GM12891 (cell line): ENCODE measurements around the gene GON4L.
"Not testable (repeated sequence)": the region's sequence is repeated elsewhere in the genome, so short reads cannot be mapped to it uniquely, and the experiment has no call there.

ENCODE experiments used
- DNase-seq: peaks from one replicate; pipeline ENCODE4 v3.0.0; 2011; ENCODE audit warnings: low spot score; ENCODE audit not compliant: insufficient read length
- FAIRE-seq: peaks from 2 replicates; lab custom pipeline; 2011; peaks lifted over from hg19 to GRCh38; lab: Jason Lieb, UNC
- PAX5 ChIP-seq: IDR thresholded peaks from 2 replicates; pipeline ENCODE4 v1.6.1; 2011; ENCODE audit warnings: low read length, moderate library complexity, mild to moderate bottlenecking; ENCODE audit not compliant: insufficient read depth, severe bottlenecking
- POLR2A ChIP-seq: IDR thresholded peaks from 2 replicates; pipeline ENCODE4 v1.6.1; 2011; ENCODE audit warnings: low read depth, low read length, control low read depth
- POLR2AphosphoS5 ChIP-seq: IDR thresholded peaks from 2 replicates; pipeline ENCODE4 v1.6.1; 2011; ENCODE audit warnings: low read depth, low read length, control low read depth
- POU2F2 ChIP-seq: IDR thresholded peaks from 2 replicates; pipeline ENCODE4 v1.6.1; 2011; ENCODE audit warnings: low read depth, mild to moderate bottlenecking, control low read depth, low read length, moderate library complexity
- SPI1 ChIP-seq: IDR thresholded peaks from 2 replicates; pipeline ENCODE4 v1.6.1; 2011; ENCODE audit warnings: low read depth, low read length, control low read depth
- TAF1 ChIP-seq: IDR thresholded peaks from 2 replicates; pipeline ENCODE4 v1.6.1; 2011; ENCODE audit warnings: low read depth, low read length, control low read depth

Gene GON4L

DNA sequence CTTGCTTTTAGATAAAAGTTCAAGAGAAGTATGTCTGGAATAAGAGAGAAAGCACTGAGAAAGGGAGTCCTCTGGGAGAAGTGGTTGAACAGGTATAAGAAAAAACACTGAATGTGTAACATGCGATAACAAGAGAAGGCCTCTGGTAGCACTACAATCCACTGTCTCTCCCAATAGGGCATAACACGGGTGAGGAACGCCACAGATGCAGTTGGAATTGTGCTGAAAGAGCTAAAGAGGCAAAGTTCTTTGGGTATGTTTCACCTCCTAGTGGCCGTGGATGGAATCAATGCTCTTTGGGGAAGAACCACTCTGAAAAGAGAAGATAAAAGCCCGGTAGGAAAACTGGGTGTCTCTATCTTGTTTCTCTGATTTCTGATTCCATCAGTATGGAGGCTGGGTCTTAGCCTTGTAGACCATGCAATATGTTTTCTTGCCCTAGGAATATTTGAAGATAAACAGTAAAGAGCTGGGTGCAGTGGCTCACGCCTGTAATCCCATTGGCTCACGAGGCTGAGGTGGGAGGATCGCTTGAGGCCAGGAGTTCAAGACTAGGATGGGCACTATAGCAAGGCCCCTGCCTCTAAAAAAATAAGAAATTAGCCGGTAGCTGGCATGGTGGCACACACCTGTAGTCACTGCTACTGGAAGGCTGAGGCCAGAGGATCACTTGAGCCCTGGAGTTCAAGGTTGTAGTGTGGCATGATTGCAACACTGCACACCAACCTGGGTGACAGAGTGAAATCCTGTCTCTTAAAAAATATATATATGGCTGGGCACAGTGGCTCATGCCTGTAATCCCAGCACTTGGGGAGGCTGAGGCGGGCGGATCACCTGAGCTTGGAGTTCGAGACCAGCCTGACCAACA lies 127.7 kb downstream of the GON4L start:
- FAIRE-seq (peak; percentile 38), DNase-seq (no peak)
- TF ChIP-seq POLR2A = no peak
- TF ChIP-seq POU2F2 = no peak
- no peak for TF ChIP-seq SPI1
- TF ChIP-seq TAF1 = no peak
- no peak for TF ChIP-seq POLR2AphosphoS5
- TF ChIP-seq PAX5 = no peak

DNA sequence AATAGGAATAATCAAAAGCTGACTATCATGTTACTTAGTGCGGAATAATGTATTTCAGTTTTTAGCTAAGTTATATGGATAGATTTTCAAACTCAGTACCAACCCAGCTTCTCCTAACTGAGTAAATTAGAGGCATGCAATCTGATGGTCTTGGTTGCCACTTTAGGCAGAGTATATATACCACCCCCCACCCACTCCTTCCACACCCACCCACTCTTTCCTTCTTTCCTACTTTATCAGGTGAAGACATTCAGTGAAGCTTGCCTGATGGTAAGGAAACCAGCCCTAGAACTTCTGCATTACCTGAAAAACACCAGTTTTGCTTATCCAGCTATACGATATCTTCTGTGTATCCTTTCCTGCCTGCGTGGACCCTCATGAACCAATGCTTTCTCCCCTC lies 131.9 kb downstream of the GON4L start:
- FAIRE-seq (no peak), DNase-seq (no peak)
- no peak for TF ChIP-seq SPI1
- TF ChIP-seq POLR2A = no peak
- TF ChIP-seq PAX5 = no peak
- TF ChIP-seq POU2F2 = no peak
- TF ChIP-seq TAF1 = no peak
- TF ChIP-seq POLR2AphosphoS5 = no peak

DNA sequence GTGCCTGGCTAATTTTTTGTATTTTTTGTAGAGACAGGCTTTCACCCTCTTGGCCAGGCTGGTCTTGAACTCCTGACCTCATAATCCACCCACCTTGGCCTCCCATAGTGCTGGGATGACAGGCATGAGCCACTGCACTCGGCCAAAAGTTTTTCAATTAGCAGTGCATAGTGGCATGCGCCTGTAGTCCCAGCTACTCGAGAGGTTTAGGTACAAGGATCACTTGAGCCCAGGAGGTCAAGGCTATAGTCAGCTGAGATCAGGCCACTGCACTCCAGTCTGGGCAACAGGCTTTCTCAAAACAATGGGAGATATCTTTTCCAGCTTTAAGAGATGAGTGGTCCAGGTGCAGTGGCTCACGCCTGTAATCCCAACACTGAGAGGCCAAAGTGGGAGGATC lies 137.3 kb downstream of the GON4L start:
- TF ChIP-seq PAX5 (no peak), POU2F2 (no peak)
- FAIRE-seq (no peak), DNase-seq (no peak)

DNA sequence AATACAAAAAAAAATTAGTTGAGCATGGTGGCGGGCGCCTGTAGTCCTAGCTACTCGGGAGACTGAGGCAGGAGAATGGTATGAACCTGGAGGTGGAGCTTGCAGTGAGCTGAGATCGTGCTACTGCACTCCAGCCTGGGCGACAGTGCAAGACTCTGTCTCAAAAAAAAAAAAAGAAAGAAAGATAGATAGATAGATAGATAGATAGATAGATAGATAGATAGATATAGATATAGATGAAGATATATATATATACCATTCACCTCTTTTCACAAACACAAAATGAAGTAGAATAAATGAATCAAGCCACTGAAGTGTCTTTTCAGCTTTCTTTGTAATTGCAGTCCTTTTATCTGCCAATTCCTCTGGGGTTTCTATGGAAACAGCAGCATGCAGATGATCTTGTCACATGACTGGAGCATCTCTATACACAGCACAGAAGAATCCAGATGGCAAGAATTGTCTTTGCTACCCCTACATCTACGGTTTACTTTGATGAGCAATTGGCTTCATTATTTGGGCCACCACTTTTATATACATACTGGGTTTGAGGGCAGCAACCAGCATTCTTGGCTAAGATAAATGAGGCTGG lies 138.4 kb downstream of the GON4L start:
- DNase-seq, FAIRE-seq: not testable (repeated sequence)

DNA sequence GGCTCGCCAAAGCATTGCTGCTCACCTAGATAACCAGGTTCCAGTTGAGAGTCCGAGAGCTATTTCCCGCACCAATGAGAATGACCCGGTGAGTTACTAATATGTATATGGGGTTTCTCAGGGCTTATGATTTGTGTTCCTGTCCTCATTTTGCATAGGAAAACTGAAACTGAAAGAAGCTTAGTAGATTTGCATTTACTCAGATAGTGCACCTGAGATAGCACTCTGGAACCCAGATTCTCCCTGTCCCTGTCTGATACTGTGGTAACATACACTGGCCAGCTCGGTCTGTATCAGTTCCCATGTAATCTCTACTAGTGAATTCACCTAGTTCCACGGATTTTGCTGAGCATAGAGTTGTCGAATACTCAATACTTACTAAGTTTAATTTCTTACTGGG lies 140.0 kb downstream of the GON4L start:
- TF ChIP-seq PAX5 (no peak), POLR2AphosphoS5 (no peak), POU2F2 (0 out of 2 replicates have a peak, but pooled peaks have one; percentile 29), SPI1 (no peak), TAF1 (no peak), POLR2A (no peak)
- peak; percentile 41 for DNase-seq

DNA sequence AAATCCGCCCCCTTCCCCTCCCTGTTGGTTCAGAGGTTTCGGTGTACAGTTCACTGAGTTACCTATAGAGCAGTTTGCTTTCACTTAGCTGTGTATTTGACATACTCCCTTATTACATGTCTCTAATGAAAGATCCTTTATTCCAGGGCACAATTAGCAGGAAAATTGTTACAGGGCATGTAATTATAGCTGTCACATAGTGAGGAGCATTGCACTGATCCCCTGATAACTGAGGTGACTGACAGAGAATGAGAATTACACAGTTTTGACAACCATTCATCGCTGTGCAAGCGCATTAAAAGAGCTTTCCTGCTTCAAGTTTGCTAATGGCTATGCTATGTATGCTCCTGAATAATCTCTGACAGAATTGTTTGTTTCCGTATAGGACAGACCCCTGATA lies 141.2 kb downstream of the GON4L start:
- no peak for DNase-seq
- TF ChIP-seq POLR2A (no peak), POU2F2 (no peak), PAX5 (no peak), TAF1 (no peak), SPI1 (no peak), POLR2AphosphoS5 (no peak)
- FAIRE-seq = no peak

More for the DNA sequence above, 140.0 kb downstream of the GON4L start:
- peak; percentile 33 for FAIRE-seq

DNA sequence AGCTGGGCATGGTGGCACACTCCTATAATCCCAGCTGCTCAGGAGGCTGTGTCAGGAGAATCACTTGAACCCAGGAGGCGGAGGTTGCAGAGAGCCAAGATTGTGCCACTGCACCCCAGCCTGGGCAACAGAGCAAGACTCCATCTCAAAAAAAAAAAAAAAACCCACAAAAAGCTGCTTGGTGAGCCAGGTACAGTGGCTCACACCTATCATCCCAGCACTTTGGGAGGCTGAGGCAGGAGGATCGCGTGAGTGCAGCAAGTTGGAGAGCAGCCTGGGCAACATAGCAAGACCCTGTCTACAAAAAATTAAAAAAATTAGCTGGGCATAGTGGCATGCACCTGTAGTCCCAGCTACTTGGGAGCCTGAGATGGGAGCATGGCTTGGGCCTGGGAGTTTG lies 142.0 kb downstream of the GON4L start:
- DNase-seq, FAIRE-seq: not testable (repeated sequence)

DNA sequence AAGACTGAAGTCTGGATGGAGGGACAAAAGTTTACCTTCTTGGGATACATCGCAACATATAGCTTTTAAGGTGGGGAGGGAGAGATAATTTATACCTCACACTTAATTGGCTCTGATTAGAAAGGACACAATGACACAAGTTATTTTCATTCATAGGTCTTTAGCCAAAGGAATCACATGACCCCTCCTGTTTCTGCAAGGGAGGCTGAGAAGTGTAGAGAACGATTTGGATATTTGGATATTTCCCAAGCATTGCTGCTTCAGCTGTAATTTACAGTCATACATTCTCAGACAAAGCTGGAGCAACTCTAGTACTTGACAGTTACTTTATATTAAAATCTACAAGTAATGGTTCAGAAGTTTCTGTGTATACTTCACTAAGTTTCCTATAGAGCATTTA lies 143.9 kb downstream of the GON4L start:
- no peak for FAIRE-seq
- TF ChIP-seq POLR2AphosphoS5 = no peak
- TF ChIP-seq POLR2A = no peak
- no peak for TF ChIP-seq POU2F2
- TF ChIP-seq TAF1 = no peak
- no peak for TF ChIP-seq SPI1
- TF ChIP-seq PAX5 = no peak
- DNase-seq = no peak

DNA sequence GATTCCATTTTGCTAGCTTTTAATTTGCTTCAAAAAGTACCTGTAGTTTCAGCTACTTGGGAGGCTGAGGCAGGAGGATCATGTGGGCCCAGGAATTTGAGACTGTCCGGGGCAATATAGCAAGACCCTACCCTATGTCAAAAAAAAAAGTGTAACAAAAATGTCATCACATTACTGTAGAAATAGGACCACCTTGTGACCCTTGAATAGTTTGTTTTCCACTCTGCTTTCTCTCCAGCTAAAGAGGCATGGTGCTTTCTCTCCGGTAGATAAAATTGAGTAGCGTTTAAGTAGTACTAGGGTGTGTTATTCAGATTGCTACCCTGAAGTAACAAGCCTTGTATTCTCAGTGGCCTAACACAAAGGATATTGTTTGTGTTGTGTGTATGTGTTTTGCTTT lies 144.4 kb downstream of the GON4L start:
- not testable (repeated sequence) for DNase-seq
- FAIRE-seq = peak; percentile 31

DNA sequence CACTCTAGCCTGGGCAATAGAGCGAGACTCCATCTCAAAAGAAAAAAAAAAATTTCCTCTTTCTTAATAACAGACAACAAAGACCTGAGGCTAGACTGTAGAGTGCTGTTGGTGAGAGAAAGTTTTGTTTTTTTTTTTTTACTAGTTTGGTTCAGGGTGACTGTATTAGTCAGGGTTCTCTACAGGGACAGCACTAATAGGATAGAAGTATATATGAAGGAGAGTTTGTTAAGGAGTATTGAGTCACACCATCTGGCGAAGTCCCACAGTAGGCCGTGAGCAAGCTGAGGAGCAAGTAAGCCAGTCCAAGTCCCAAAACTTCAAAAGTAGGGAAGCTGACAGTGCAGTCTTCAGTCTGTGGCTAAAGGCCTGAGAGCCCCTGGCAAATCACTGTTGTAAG lies 145.6 kb downstream of the GON4L start:
- DNase-seq, FAIRE-seq: not testable (repeated sequence)

DNA sequence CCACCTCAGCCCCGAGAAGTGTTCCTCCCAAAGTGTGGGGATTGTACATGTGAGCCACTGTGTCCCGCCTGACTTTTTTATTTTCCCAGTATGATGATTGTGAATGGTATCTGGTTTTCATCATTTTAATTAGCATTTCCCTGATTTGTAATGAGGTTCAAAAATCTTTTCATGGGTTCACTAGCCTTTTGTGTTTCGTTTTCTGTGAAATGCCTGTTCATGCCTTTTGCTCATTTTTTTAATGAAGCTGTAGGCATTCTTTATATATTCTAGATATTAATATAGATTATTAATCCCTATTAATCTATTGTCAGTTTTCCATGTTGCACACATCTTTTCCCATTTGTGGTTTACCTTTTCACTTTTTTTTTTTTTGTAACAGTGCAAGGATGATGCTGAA lies 147.6 kb downstream of the GON4L start:
- TF ChIP-seq POLR2AphosphoS5 (no peak), POU2F2 (no peak), POLR2A (no peak), SPI1 (no peak), PAX5 (no peak), TAF1 (no peak)
- DNase-seq = no peak
- no peak for FAIRE-seq
